Measurements from ENCODE around the gene RAB23. TPM values are rescaled to one million over a fixed set of nuclear protein-coding genes. Genes with fewer than 3 reads are reported as not detected.

Gene RAB23
- total RNA-seq, 1 donor = 82.2 TPM

DNA sequence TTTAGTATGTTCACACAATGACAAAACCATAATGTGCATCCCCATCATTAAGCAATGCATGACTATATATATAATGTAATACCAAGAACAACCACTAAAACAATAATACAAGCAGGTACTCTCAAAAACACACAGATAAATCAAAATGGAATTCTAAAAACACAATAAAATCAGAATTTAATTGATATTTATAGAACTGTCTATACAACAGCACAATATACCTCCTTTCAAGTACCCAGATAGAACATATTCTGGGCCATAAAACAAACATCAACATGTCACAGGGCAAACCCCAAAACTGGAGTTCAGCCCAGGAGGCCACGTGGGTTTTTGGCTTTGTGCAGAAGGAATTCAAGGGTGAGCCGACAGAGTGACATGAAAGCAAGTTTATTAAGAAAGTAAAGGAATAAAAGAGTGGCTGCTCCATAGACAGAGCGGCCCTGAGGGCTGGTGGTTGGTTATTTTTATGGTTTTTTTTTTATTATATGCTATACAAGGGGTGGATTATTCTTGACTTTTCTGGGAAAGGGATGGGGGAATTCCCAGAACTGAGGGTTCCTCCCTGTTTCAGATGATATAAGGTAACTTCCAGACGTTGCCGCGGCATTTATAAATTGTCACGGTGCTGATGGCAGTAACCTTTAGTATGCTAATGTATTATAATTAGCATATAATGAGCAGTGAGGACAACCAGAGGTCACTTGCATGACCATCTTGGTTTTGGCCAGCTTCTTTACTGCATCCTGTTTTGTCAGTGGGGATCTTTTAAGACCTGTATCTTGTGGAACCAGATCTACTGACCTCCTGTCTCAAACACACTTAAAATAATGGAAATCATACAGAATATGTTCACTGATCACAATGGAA lies 5.6 kb downstream of the RAB23 start:
- TF ChIP-seq, protein P1, sequence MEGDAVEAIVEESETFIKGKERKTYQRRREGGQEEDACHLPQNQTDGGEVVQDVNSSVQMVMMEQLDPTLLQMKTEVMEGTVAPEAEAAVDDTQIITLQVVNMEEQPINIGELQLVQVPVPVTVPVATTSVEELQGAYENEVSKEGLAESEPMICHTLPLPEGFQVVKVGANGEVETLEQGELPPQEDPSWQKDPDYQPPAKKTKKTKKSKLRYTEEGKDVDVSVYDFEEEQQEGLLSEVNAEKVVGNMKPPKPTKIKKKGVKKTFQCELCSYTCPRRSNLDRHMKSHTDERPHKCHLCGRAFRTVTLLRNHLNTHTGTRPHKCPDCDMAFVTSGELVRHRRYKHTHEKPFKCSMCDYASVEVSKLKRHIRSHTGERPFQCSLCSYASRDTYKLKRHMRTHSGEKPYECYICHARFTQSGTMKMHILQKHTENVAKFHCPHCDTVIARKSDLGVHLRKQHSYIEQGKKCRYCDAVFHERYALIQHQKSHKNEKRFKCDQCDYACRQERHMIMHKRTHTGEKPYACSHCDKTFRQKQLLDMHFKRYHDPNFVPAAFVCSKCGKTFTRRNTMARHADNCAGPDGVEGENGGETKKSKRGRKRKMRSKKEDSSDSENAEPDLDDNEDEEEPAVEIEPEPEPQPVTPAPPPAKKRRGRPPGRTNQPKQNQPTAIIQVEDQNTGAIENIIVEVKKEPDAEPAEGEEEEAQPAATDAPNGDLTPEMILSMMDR (IDR thresholded peaks at IDR 0.05; ENCODE audit: extremely low read depth, low read depth, low read length) = peak; percentile 28
- Histone ChIP-seq H3K36me3 (ENCODE audit: insufficient read depth, low read length) (no peaks in the 10 kb centered on the region), H3K4me1 (ENCODE audit: insufficient read depth, low read length) (peaks cover 24% of the 10 kb centered on the region), H3K27me3 (ENCODE audit: insufficient read depth, low read length) (no peaks in the 10 kb centered on the region), H3K4me2 (ENCODE audit: insufficient read depth, low read length) (peak overlapping the region; percentile 73), H2AFZ (ENCODE audit: low read length) (no peak overlapping the region), H4K20me1 (ENCODE audit: insufficient read depth, low read length) (peaks cover 3% of the 10 kb centered on the region), H3K79me2 (ENCODE audit: insufficient read depth, low read length) (peaks cover 100% of the 10 kb centered on the region), H3K4me3 (ENCODE audit: insufficient read depth, low read length) (peak overlapping the region; percentile 47), H3K27ac (ENCODE audit: low read depth, low read length) (peak overlapping the region; percentile 48), H3K9me3 (ENCODE audit: low read depth, low read length) (no peaks in the 10 kb centered on the region)
- no peak for DNase-seq (ENCODE audit: insufficient read length, low spot score, missing footprints)

DNA sequence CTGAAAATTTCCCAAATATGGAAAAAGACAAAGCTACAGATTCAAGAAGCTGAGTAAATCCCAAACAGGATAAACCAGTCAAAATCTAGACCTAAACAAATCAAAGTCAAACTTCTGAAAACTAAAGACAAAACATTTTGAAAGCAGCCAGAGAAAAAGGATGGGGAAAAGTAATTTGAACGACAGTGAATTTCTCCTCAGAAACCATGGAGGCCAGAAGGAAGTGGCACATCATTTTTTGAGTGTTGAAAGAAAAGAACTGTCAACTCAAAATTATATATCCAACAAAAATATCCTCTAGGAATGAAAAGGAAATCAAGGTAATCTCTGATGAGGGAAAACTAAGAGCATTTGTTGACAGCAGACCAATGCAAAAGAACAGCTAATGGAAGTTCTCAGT lies 6.8 kb downstream of the RAB23 start:
- no peak overlapping the region for H2AFZ ChIP-seq (ENCODE audit: low read length)
- H3K27me3 ChIP-seq (ENCODE audit: insufficient read depth, low read length) = no peaks in the 10 kb centered on the region
- H3K9me3 ChIP-seq (ENCODE audit: low read depth, low read length) = no peaks in the 10 kb centered on the region
- no peak for DNase-seq (ENCODE audit: insufficient read length, low spot score, missing footprints)
- peaks cover 21% of the 10 kb centered on the region for H3K4me1 ChIP-seq (ENCODE audit: insufficient read depth, low read length)
- no peak overlapping the region for H3K4me2 ChIP-seq (ENCODE audit: insufficient read depth, low read length)
- TF ChIP-seq, protein P1 (IDR thresholded peaks at IDR 0.05; ENCODE audit: extremely low read depth, low read depth, low read length) = no peak
- no peaks in the 10 kb centered on the region for H3K36me3 ChIP-seq (ENCODE audit: insufficient read depth, low read length)
- H4K20me1 ChIP-seq (ENCODE audit: insufficient read depth, low read length) = peaks cover 3% of the 10 kb centered on the region
- H3K27ac ChIP-seq (ENCODE audit: low read depth, low read length) = no peak overlapping the region
- peaks cover 100% of the 10 kb centered on the region for H3K79me2 ChIP-seq (ENCODE audit: insufficient read depth, low read length)
- no peak overlapping the region for H3K4me3 ChIP-seq (ENCODE audit: insufficient read depth, low read length)

DNA sequence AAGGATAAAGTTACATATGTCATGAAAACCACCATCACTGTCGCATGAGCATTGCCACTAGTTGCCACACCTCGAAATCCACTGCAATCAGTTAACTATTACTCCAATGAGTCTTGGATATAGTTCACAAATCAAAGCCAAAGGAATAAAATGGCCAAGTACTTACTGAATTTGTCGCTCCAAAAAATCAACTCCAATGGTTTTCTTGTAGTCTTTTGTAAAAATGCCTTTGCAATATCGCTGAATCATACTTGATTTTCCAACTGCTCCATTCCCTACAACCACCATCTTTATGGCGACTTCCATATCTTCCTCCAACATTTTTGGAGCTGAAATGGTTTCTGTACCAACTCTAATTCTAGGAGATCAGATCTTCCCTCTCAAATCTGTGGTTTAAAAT lies 12.0 kb downstream of the RAB23 start:
- peaks cover 6% of the 10 kb centered on the region for H4K20me1 ChIP-seq (ENCODE audit: insufficient read depth, low read length)
- H3K9me3 ChIP-seq (ENCODE audit: low read depth, low read length) = no peaks in the 10 kb centered on the region
- H3K4me2 ChIP-seq (ENCODE audit: insufficient read depth, low read length) = no peak overlapping the region
- no peak overlapping the region for H2AFZ ChIP-seq (ENCODE audit: low read length)
- no peak overlapping the region for H3K27ac ChIP-seq (ENCODE audit: low read depth, low read length)
- peaks cover 98% of the 10 kb centered on the region for H3K79me2 ChIP-seq (ENCODE audit: insufficient read depth, low read length)
- no peak for DNase-seq (ENCODE audit: insufficient read length, low spot score, missing footprints)
- H3K4me1 ChIP-seq (ENCODE audit: insufficient read depth, low read length) = peaks cover 25% of the 10 kb centered on the region
- no peak overlapping the region for H3K4me3 ChIP-seq (ENCODE audit: insufficient read depth, low read length)
- H3K36me3 ChIP-seq (ENCODE audit: insufficient read depth, low read length) = peaks cover 13% of the 10 kb centered on the region
- H3K27me3 ChIP-seq (ENCODE audit: insufficient read depth, low read length) = no peaks in the 10 kb centered on the region
- TF ChIP-seq, protein P1 (IDR thresholded peaks at IDR 0.05; ENCODE audit: extremely low read depth, low read depth, low read length) = no peak

DNA sequence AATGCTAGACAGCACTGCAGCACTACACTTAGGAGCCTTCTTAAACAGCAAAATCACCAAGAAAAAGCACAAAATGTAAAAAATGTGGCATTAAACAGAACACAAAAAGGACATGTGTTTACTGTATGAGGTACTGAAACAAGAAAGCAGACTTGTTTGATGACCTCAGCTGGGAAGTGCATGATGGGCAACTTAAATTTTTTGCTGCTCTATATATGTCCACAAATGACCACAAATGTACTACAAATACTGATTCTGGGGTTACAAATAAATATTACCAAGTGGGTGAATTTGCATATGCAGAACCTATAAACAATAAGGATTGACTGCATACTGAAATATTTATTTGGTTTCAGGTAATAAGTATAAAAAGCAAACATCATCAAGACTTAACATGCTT lies 13.1 kb downstream of the RAB23 start:
- no peaks in the 10 kb centered on the region for H3K27me3 ChIP-seq (ENCODE audit: insufficient read depth, low read length)
- peaks cover 95% of the 10 kb centered on the region for H3K79me2 ChIP-seq (ENCODE audit: insufficient read depth, low read length)
- H3K27ac ChIP-seq (ENCODE audit: low read depth, low read length) = no peak overlapping the region
- H2AFZ ChIP-seq (ENCODE audit: low read length) = no peak overlapping the region
- no peak overlapping the region for H3K4me3 ChIP-seq (ENCODE audit: insufficient read depth, low read length)
- H3K4me1 ChIP-seq (ENCODE audit: insufficient read depth, low read length) = peaks cover 22% of the 10 kb centered on the region
- peaks cover 6% of the 10 kb centered on the region for H4K20me1 ChIP-seq (ENCODE audit: insufficient read depth, low read length)
- DNase-seq (ENCODE audit: insufficient read length, low spot score, missing footprints) = no peak
- TF ChIP-seq, protein P1 (IDR thresholded peaks at IDR 0.05; ENCODE audit: extremely low read depth, low read depth, low read length) = no peak
- H3K36me3 ChIP-seq (ENCODE audit: insufficient read depth, low read length) = peaks cover 16% of the 10 kb centered on the region
- no peak overlapping the region for H3K4me2 ChIP-seq (ENCODE audit: insufficient read depth, low read length)
- H3K9me3 ChIP-seq (ENCODE audit: low read depth, low read length) = no peaks in the 10 kb centered on the region

All from osteoblast (primary cell).